LNCaP clone FGC (cell line): ENCODE measurements around the gene BTK.

Source experiments
- DNase-seq: peaks from one replicate; pipeline ENCODE4 v3.0.0-alpha.2; 2011; ENCODE audit warnings: low read depth
- H3K4me3 ChIP-seq: 2 replicates; pipeline ENCODE4 v1.5.1; 2011; ENCODE audit warnings: mild to moderate bottlenecking, low read depth, low read length, control low read depth
- CTCF ChIP-seq: IDR thresholded peaks from 2 replicates; pipeline ENCODE4 v1.5.1; 2012; ENCODE audit warnings: mild to moderate bottlenecking; ENCODE audit not compliant: control insufficient read depth, insufficient read depth; ENCODE audit errors: extremely low read depth

BTK gene

DNA sequence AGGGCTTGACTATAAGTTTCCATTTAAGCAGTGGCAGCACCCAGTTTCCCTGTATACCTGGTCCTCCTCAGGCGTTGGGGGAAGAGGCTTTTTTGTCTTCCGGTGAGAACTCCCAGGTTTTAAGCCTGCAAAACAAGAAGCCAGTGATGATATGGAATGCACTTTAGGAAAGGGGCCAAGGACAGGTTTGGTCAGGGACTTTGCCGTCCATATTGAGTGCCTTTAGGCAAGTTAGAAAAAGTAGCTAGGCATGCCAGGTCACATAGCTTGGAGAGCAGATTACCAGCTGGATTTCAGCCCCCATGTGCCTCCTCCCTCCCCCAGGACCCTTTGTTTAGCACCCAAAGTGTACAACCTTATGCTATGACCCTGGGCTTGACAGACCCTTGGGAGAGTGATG is 23.9 kb downstream of the BTK start:
- DNase-seq, result no peak
- no peak for TF ChIP-seq CTCF
- H3K4me3 ChIP-seq, result no peak overlapping the region

GRCh38 chrX:101360390-101360789 is 25.6 kb downstream of the BTK start:
- DNase-seq, result no peak
- no peak overlapping the region for H3K4me3 ChIP-seq
- no peak for TF ChIP-seq CTCF

- DNase-seq, result no peak
- no peak for TF ChIP-seq CTCF
- no peak overlapping the region for H3K4me3 ChIP-seq
Measured at GRCh38 chrX:101359966-101360365, 26.0 kb downstream of the BTK start.

GRCh38 chrX:101357166-101357795 is 28.7 kb downstream of the BTK start:
- no peak overlapping the region for H3K4me3 ChIP-seq
- no peak for TF ChIP-seq CTCF
- DNase-seq, result no peak

DNA sequence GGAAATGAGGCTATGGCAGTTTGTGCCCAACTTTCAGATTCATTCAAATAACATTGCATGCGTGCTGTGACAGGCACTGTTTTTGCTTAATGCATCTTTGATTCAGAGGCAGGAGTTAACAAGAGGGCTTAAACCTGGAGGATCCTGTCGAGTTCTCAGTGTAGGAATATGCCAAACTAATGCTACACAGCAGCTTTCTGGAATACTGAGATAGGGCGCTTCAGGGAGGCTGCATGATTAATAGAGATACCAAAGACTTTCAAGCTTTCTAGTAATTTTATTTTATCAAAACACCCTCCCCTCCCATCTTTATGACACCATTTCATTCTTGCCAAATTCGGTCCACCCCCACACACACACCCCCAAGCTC is 36.8 kb downstream of the BTK start:
- DNase-seq, result no peak
- TF ChIP-seq CTCF, result no peak
- peak overlapping the region; percentile 82 for H3K4me3 ChIP-seq

- H3K4me3 ChIP-seq, result peak within 1 kb of the TSS; percentile 82
- no peak for TF ChIP-seq CTCF
- DNase-seq, result peak; percentile 46
Measured at GRCh38 chrX:101348452-101349192, 37.4 kb downstream of the BTK start, which contains the start of gene TIMM8A. Gene TIMM8A (minus strand): TSS chrX:101348742. CDS start chrX:101348664, 78 bp downstream.
